GM19372 (cell line): Measurements from ENCODE around the gene ZKSCAN4.

Experiments
- ATAC-seq: cut with Tn5 transposase; IDR thresholded peaks from one replicate; pipeline ENCODE4 v1.9.1; 2021; ENCODE audit warnings: mild to moderate bottlenecking, low read depth, moderate library complexity; ENCODE audit not compliant: unreplicated experiment

The ZKSCAN4 gene

GRCh38 chr6:28252009-28252975, at the start of gene ZKSCAN4:
TSS of gene ZKSCAN4 (minus strand) at chr6:28252269. CDS start at chr6:28251980, 289 bp downstream.
- peak; percentile 83 for ATAC-seq

- no peak for ATAC-seq
Observed at GRCh38 chr6:28296520-28297060, 44.5 kb upstream of the ZKSCAN4 start.

GRCh38 chr6:28295326-28295725, 43.3 kb upstream of the ZKSCAN4 start:
- ATAC-seq: no peak

- no peak for ATAC-seq
Observed at GRCh38 chr6:28291573-28291972, 39.5 kb upstream of the ZKSCAN4 start.

- no peak for ATAC-seq
Observed at GRCh38 chr6:28282926-28283325, 30.9 kb upstream of the ZKSCAN4 start.

GRCh38 chr6:28281288-28282064, 29.4 kb upstream of the ZKSCAN4 start, which contains the start of gene PGBD1:
TSS of gene PGBD1 (plus strand) at chr6:28281572. CDS start at chr6:28283814, 2,242 bp downstream.
- peak; percentile 74 for ATAC-seq

- ATAC-seq: no peak
Observed at GRCh38 chr6:28280595-28281287, 28.7 kb upstream of the ZKSCAN4 start.

- no peak for ATAC-seq
Observed at GRCh38 chr6:28277746-28278145, 25.7 kb upstream of the ZKSCAN4 start.

- no peak for ATAC-seq
Observed at GRCh38 chr6:28274888-28275287, 22.8 kb upstream of the ZKSCAN4 start.

- ATAC-seq: no peak
Observed at GRCh38 chr6:28269492-28269891, 17.4 kb upstream of the ZKSCAN4 start.

- no peak for ATAC-seq
Observed at GRCh38 chr6:28267695-28268059, 15.6 kb upstream of the ZKSCAN4 start.

- peak; percentile 96 for ATAC-seq
Observed at GRCh38 chr6:28266962-28267694, 15.1 kb upstream of the ZKSCAN4 start, which contains the start of gene ZSCAN26. TSS of gene ZSCAN26 (plus strand) at chr6:28267143. CDS start at chr6:28271920, 4,777 bp downstream.

GRCh38 chr6:28266563-28266961, 14.5 kb upstream of the ZKSCAN4 start:
- ATAC-seq: no peak

- no peak for ATAC-seq
Observed at GRCh38 chr6:28264834-28265401, 12.8 kb upstream of the ZKSCAN4 start.

GRCh38 chr6:28263922-28264321, 11.9 kb upstream of the ZKSCAN4 start:
- no peak for ATAC-seq

GRCh38 chr6:28258877-28259777, 7.1 kb upstream of the ZKSCAN4 start, which contains the start of gene NKAPL:
TSS of gene NKAPL (plus strand) at chr6:28259297. CDS start at chr6:28259372, 75 bp downstream.
- ATAC-seq: no peak

- ATAC-seq: no peak
Observed at GRCh38 chr6:28257042-28257441, 5.0 kb upstream of the ZKSCAN4 start.

GRCh38 chr6:28254121-28254519, 2.1 kb upstream of the ZKSCAN4 start:
- no peak for ATAC-seq
